NCI-H526 (cell line): ENCODE results near the gene CARHSP1.
"Not testable (repeated sequence)": the region's sequence is repeated elsewhere in the genome, so short reads cannot be mapped to it uniquely, and the experiment has no call there.

Experiments
- DNase-seq, 2 experiments: peaks; one replicate each; lab custom pipeline; 2025; lab: John Stamatoyannopoulos, UW

CARHSP1 gene

GRCh38 chr16:8828541-8829165 lies 40.2 kb downstream of the CARHSP1 start:
- DNase-seq, result no peak

DNA sequence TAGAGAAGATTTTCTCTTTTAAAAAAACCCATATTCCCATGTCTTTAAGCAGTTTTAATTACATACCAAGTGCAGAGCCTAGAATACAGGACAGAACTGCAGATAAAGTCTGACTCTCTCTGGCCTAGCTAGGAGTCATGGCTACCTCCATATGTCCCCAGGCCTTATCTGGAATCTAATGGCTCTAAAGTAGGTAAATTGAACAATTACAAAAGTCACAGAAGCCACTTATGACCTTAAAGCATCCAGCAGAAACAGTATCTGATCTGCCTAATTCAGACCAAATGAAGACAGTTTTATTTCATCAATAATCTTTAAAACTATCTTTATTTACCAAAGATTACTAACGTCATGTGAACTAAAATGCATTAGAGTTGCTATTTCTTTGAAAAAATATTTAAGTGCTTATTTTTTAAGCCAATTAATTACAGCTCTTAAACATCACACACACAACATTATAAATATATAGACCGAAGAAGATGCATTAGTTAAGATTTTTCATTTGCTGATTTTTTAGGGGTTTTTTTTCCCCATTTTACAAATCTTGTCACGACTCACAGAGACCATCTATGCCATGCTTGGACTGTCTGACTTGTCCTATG lies 42.4 kb downstream of the CARHSP1 start:
- no peak for DNase-seq

DNA sequence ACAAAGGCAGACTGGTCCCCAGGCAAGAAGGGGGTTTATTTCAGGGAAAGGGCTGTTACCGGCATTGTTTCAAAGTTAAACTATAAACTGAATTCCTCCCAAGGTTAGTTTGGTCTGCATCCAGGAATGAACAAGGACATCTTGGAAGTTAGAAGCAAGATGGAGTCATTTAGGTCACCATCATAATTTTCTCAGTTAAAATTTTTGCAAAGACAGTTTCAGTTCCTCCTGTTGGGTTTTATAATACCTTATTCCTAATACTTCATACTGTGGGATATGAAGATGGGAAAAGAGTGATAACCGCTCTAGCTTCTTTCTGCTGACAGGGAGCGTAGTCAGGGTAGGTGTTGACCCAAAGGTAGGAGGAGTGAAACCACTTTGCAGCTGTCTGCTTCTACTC lies 46.4 kb downstream of the CARHSP1 start:
- DNase-seq, result no peak

GRCh38 chr16:8819411-8820034 lies 49.3 kb downstream of the CARHSP1 start:
- no peak for DNase-seq

DNA sequence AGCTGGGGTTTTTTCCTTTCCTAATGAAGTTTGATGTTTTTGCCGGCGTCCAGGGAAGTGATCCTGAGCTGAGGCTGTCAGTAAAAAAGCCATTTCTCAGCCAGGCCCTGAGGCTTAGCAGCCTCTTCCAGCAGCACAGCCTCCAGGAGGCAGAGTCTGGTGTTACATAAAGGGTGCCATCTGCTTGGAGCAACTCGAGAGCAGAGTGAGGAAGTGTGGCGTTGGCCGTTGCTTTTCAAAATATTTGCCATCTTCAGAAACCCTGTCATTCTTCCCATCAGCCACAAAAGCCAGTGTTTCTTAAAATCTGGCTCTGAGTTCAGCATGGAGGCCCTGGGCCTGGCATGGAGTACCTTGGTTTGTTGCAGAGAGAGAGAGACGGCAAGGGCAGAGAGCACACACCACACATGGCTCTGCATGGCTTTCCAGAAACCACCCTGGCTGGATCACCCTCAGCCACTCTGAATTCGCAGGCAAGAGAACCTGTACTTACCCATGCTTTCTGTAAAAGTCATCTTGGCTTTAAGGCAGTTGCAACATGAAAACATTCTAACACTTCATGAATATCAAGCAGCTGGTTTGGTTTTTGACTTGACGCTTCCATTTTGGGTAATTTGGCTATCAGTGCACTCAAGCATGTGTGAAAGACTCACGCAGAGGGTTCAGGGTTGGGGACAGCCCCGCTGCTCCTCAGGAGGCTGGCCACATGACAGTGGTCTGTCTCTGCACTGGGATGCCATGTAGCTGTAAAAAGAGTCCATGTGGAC lies 50.1 kb downstream of the CARHSP1 start:
- DNase-seq, result no peak

- DNase-seq, result no peak
Measured at GRCh38 chr16:8816967-8817655, 51.7 kb downstream of the CARHSP1 start.

GRCh38 chr16:8814095-8814806 lies 54.6 kb downstream of the CARHSP1 start:
- DNase-seq, result no peak

- no peak for DNase-seq
Measured at GRCh38 chr16:8812162-8812843, 56.5 kb downstream of the CARHSP1 start.

- DNase-seq, result no peak
Measured at GRCh38 chr16:8808613-8809353, 60.0 kb downstream of the CARHSP1 start.

DNA sequence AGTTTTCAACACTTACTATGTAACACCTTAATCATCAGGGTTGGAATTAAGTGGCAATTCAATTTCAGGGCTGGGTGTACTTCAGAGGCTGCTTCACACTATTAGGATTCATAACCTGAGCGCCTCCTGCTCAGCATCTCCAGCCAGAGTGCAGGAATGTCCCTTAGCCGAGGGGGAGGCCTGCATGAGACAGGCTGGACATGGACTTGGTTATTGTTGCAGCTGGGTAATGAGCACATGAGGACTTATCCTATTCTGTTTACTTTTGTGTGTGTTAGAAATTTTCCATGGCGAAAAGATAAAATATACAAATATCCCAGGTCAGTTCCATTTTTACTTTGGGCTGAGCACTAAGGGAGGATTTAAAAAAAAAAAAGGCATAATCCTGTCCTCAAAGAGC lies 60.8 kb downstream of the CARHSP1 start:
- no peak for DNase-seq

DNA sequence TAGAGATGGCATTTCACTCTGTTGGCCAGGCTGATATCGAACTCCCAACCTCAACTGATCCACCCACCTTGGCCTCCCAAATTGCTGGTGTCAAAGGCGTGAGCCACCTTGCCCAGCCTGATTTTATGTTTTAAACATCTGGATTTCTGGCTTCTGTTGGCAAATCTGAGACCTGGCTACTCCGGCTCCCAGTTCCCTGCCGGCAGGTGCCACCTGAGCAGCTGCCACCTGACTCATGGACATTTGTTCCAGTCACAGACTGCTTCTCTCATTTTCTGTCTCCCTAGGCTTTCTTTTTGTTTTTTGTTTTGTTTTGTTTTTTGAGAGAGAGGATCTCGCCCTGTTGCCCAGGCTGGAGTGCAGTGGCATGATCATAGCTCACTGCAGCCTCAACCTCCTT lies 61.6 kb downstream of the CARHSP1 start:
- no peak for DNase-seq

GRCh38 chr16:8806272-8806983 lies 62.4 kb downstream of the CARHSP1 start:
- DNase-seq, result no peak

GRCh38 chr16:8804313-8804712 lies 64.5 kb downstream of the CARHSP1 start:
- DNase-seq, result no peak

DNA sequence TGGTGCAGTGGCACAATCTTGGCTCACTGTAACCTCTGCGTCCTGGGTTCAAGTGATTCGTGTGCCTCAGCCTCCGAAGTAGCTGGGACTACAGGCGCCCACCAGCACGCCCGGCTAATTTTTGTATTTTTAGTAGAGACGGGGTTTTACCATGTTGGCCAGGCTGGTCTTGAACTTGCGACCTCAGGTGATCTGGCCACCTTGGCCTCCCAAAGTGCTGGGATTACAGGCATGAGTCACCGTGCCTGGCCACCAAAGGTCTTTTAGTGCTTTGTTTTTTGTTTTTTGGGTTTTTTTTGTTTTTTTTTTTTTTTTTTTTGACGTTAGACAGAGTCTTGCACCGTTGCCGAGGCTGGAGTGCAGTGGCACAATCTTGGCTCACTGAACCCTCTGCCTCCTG lies 65.1 kb downstream of the CARHSP1 start:
- not testable (repeated sequence) for DNase-seq
